Prostate gland (tissue), 2 donors: Measurements from ENCODE around the gene IQCC.

ENCODE experiments used
- POLR2A ChIP-seq: fragments of 450-650 bp; IDR thresholded peaks from one replicate; pipeline ENCODE4 v1.6.1; 2016; ENCODE audit warnings: antibody characterized with exemption, mild to moderate bottlenecking
- TF ChIP-seq, protein P1 (sequence below), 4 experiments: fragments of 200-600 bp in 2 of 4; fragments of 450-650 bp in 2 of 4; sonication (generic) in 2 of 4; IDR thresholded peaks; 1 replicate in 3 of 4; 2 replicates in 1 of 4; pipeline ENCODE4 v1.5.1; 2016 to 2019; ENCODE audit warnings: antibody characterized with exemption in 4 of 4, mild to moderate bottlenecking in 2 of 4, moderate library complexity in 2 of 4

DNA sequence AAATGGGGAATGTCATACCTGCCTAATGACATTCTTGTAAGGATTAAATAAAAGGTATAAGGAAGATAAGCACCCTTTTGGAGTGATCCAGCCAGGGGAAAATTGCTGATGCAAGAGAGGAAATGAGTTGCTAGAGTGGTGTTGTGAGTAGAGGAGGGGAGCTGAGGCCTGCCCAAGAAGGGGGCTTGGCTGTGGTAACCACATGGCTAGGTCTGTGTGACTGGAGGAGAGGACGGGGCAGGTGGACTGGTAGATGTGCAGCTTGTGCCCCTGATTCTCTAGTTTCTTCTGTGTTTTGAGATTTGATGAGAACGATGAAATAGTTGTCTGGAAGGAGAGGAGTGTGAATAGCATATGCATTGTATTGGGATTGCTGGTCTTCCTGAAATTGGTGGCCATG lies 19.4 kb upstream of the IQCC start:
- TF ChIP-seq, protein P1, sequence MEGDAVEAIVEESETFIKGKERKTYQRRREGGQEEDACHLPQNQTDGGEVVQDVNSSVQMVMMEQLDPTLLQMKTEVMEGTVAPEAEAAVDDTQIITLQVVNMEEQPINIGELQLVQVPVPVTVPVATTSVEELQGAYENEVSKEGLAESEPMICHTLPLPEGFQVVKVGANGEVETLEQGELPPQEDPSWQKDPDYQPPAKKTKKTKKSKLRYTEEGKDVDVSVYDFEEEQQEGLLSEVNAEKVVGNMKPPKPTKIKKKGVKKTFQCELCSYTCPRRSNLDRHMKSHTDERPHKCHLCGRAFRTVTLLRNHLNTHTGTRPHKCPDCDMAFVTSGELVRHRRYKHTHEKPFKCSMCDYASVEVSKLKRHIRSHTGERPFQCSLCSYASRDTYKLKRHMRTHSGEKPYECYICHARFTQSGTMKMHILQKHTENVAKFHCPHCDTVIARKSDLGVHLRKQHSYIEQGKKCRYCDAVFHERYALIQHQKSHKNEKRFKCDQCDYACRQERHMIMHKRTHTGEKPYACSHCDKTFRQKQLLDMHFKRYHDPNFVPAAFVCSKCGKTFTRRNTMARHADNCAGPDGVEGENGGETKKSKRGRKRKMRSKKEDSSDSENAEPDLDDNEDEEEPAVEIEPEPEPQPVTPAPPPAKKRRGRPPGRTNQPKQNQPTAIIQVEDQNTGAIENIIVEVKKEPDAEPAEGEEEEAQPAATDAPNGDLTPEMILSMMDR (IDR thresholded peaks at IDR 0.05): no peak
- no peak for TF ChIP-seq POLR2A
